ENCODE measurements around the gene EEF1AKMT3. TPM values are rescaled to one million over a fixed set of nuclear protein-coding genes. Genes with fewer than 3 reads are reported as not detected.
"Not testable (repeated sequence)": the region's sequence is repeated elsewhere in the genome, so short reads cannot be mapped to it uniquely, and the experiment has no call there.

Gene EEF1AKMT3
- total RNA-seq, 2 experiments from 2014 or later = 4.0 to 4.3 TPM

GRCh38 chr12:57771873-57772428 lies 463 bp upstream of the EEF1AKMT3 start, which contains the start of gene METTL1:
METTL1 (minus strand) TSS chr12:57772105; CDS start chr12:57772083, 22 bp downstream.
- intact Hi-C loops (cut with micrococcal nuclease) = no loop called here
- Mint-ChIP-seq H3K27me3 (no peaks in the 10 kb centered on the region), H3K9me3 (no peaks in the 10 kb centered on the region), H3K4me1 (ENCODE audit: low read depth) (peaks cover 13% of the 10 kb centered on the region), H3K36me3 (ENCODE audit: low read depth) (peaks cover 28% of the 10 kb centered on the region), H3K27ac (peak within 1 kb of the TSS; percentile 99), H3K4me3 (peak within 1 kb of the TSS; percentile 99)
- ATAC-seq = peak; percentile 89
- DNase-seq = peak; percentile 98
- ChIA-PET POLR2A (interaction anchor here (0.7 to 2.1 kb wide), 6 partner anchors 10 to 76 kb away, joined by 3 to 9 read pairs (median 4); partner anchors contain the start of gene TSFM), CTCF (interaction anchor here (0.8 to 13.4 kb wide), 5 partner anchors 8 to 134 kb away, joined by 3 to 122 read pairs (median 9); partner anchors contain the start of genes CYP27B1 and TSFM)
- no peak for TF ChIP-seq CTCF (IDR thresholded peaks at IDR 0.05)

GRCh38 chr12:57774634-57775033 lies 2.2 kb downstream of the EEF1AKMT3 start:
- DNase-seq; H3K4me3 Mint-ChIP-seq; ATAC-seq; intact Hi-C loops (cut with micrococcal nuclease); H3K27me3 Mint-ChIP-seq; H3K9me3 Mint-ChIP-seq; H3K27ac Mint-ChIP-seq: not testable (repeated sequence)
- CTCF ChIA-PET = interaction anchor here (1.0 to 13.4 kb wide), 5 partner anchors 9 to 130 kb away, joined by 3 to 122 read pairs (median 5); partner anchors contain the start of genes CYP27B1 and TSFM
- POLR2A ChIA-PET = interaction anchor here (0.7 to 1.3 kb wide), 2 partner anchors 10 to 15 kb away, joined by 3 read pairs; no protein-coding TSS in a partner anchor
- Mint-ChIP-seq H3K4me1 (ENCODE audit: low read depth) (peaks cover 14% of the 10 kb centered on the region), H3K36me3 (ENCODE audit: low read depth) (peaks cover 17% of the 10 kb centered on the region)

GRCh38 chr12:57775044-57775443 lies 2.6 kb downstream of the EEF1AKMT3 start:
- no peaks in the 10 kb centered on the region for H3K27me3 Mint-ChIP-seq
- no peaks in the 10 kb centered on the region for H3K9me3 Mint-ChIP-seq
- ChIA-PET POLR2A (interaction anchor here (0.7 to 1.3 kb wide), 2 partner anchors 10 to 15 kb away, joined by 3 read pairs; no protein-coding TSS in a partner anchor), CTCF (interaction anchor here (0.9 to 13.4 kb wide), 6 partner anchors 8 to 130 kb away, joined by 3 to 122 read pairs (median 4); partner anchors contain the start of genes CYP27B1 and TSFM)
- H3K4me1 Mint-ChIP-seq (ENCODE audit: low read depth) = peaks cover 14% of the 10 kb centered on the region
- ATAC-seq (no peak), DNase-seq (no peak)
- TF ChIP-seq CTCF (IDR thresholded peaks at IDR 0.05) = no peak
- intact Hi-C loops (cut with micrococcal nuclease) = no loop called here
- no peak overlapping the region for H3K27ac Mint-ChIP-seq
- peaks cover 14% of the 10 kb centered on the region for H3K36me3 Mint-ChIP-seq (ENCODE audit: low read depth)
- H3K4me3 Mint-ChIP-seq = no peak overlapping the region

GRCh38 chr12:57775563-57776246 lies 3.3 kb downstream of the EEF1AKMT3 start:
- Mint-ChIP-seq H3K9me3 (no peaks in the 10 kb centered on the region), H3K4me3 (no peak overlapping the region), H3K36me3 (ENCODE audit: low read depth) (peaks cover 9% of the 10 kb centered on the region), H3K27ac (no peak overlapping the region), H3K4me1 (ENCODE audit: low read depth) (peaks cover 13% of the 10 kb centered on the region), H3K27me3 (no peaks in the 10 kb centered on the region)
- no peak for TF ChIP-seq CTCF (IDR thresholded peaks at IDR 0.05)
- DNase-seq = no peak
- ChIA-PET POLR2A (interaction anchor here (1.3 kb wide), 1 partner anchor 11 kb away, joined by 3 read pairs; no protein-coding TSS in a partner anchor), CTCF (interaction anchor here (0.9 to 13.4 kb wide), 3 partner anchors 12 to 47 kb away, joined by 3 to 122 read pairs (median 3); partner anchors contain the start of gene CYP27B1)
- no peak for ATAC-seq
- intact Hi-C loops (cut with micrococcal nuclease) = no loop called here

- intact Hi-C loops (cut with micrococcal nuclease) = no loop called here
These were observed 3.8 kb downstream of the EEF1AKMT3 start for GRCh38 chr12:57776247-57776587.

More at GRCh38 chr12:57776247-57776587, 3.8 kb downstream of the EEF1AKMT3 start:
- Mint-ChIP-seq H3K4me3 (no peak overlapping the region), H3K36me3 (ENCODE audit: low read depth) (peaks cover 8% of the 10 kb centered on the region), H3K4me1 (ENCODE audit: low read depth) (peaks cover 10% of the 10 kb centered on the region), H3K27me3 (no peaks in the 10 kb centered on the region), H3K9me3 (no peaks in the 10 kb centered on the region), H3K27ac (no peak overlapping the region)
- DNase-seq = no peak
- ChIA-PET POLR2A (no interaction called here), CTCF (interaction anchor here (13.4 kb wide), 1 partner anchor 13 kb away, joined by 122 read pairs; the partner anchor contains the start of gene CYP27B1)
- ATAC-seq = no peak
- no peak for TF ChIP-seq CTCF (IDR thresholded peaks at IDR 0.05)

Data from activated CD8-positive, alpha-beta T cell treated with anti-CD3 and anti-CD28 coated beads for 36 hours (primary cell).